Uterus (tissue), 2 donors: ENCODE data around the gene SLC22A23.

Experiments used
- POLR2A ChIP-seq, 2 donors: fragments of 450-650 bp; IDR thresholded peaks; one replicate each; pipeline ENCODE4 v1.6.1; 2016; ENCODE audit warnings: antibody characterized with exemption in 2 of 2, mild to moderate bottlenecking in 1 of 2, moderate library complexity in 1 of 2
- TF ChIP-seq, protein P1 (sequence below), 4 experiments: fragments of 200-600 bp in 2 of 4; fragments of 450-650 bp in 2 of 4; sonication (generic) in 2 of 4; IDR thresholded peaks; one replicate each; pipeline ENCODE4 v1.5.1; 2016 to 2019; ENCODE audit warnings: antibody characterized with exemption in 4 of 4, mild to moderate bottlenecking in 2 of 4, moderate library complexity in 1 of 4

DNA sequence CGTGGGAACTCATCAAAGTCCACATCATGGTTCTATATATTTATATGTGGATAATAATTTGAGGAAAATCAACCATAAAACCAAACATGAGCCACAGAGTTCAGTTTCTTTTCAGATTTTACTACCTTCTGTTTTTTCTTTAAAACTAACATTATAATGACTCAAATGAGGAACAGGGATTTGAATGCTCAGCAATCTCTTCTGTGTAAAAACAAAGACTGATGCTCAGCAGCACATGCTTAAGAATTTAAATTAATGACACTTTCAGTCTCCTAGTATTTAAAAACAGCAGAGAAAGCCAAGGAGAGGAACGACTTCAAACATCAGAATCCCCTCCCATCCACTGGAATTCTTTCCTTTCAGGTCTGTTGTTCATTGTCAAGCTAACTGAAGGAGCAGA lies 125.4 kb downstream of the SLC22A23 start:
- TF ChIP-seq POLR2A (IDR thresholded peaks at IDR 0.05): no peak
- TF ChIP-seq, protein P1, sequence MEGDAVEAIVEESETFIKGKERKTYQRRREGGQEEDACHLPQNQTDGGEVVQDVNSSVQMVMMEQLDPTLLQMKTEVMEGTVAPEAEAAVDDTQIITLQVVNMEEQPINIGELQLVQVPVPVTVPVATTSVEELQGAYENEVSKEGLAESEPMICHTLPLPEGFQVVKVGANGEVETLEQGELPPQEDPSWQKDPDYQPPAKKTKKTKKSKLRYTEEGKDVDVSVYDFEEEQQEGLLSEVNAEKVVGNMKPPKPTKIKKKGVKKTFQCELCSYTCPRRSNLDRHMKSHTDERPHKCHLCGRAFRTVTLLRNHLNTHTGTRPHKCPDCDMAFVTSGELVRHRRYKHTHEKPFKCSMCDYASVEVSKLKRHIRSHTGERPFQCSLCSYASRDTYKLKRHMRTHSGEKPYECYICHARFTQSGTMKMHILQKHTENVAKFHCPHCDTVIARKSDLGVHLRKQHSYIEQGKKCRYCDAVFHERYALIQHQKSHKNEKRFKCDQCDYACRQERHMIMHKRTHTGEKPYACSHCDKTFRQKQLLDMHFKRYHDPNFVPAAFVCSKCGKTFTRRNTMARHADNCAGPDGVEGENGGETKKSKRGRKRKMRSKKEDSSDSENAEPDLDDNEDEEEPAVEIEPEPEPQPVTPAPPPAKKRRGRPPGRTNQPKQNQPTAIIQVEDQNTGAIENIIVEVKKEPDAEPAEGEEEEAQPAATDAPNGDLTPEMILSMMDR (IDR thresholded peaks at IDR 0.05): no peak
